Neural cell (in vitro differentiated cells): ENCODE results near the gene GNAQ. TPM values are rescaled to one million over a fixed set of nuclear protein-coding genes. Genes with fewer than 3 reads are reported as not detected.
A peak's percentile ranks its signal among the peaks of the same experiment; 100 is the strongest.

Source experiments
- H2AFZ ChIP-seq: fragments of 200-600, 300-800 bp; sonication (generic), shearing (Covaris generic); 2 replicates; pipeline ENCODE4 v1.6.0; 2014; ENCODE audit warnings: low read depth, mild to moderate bottlenecking, antibody characterized with exemption, low read length, moderate library complexity
- H3F3A ChIP-seq: fragments of 200-600 bp; shearing (Covaris generic); 2 replicates; pipeline ENCODE4 v1.6.1; 2016; ENCODE audit warnings: mild to moderate bottlenecking, moderate library complexity, mixed read lengths, antibody characterized with exemption, low read length; ENCODE audit not compliant: insufficient read depth, poor library complexity, severe bottlenecking
- H3K27ac ChIP-seq: fragments of 200-600, 300-800 bp; sonication (generic), shearing (Covaris generic); 2 replicates; pipeline ENCODE4 v1.5.1; 2014; ENCODE audit warnings: mild to moderate bottlenecking, low read length, moderate library complexity
- H3K27me3 ChIP-seq: fragments of 300-800, 200-600 bp; sonication (generic), shearing (Covaris generic); 2 replicates; pipeline ENCODE4 v1.6.0; 2014; ENCODE audit warnings: mild to moderate bottlenecking, low read depth, low read length, moderate library complexity; ENCODE audit not compliant: insufficient read depth
- H3K36me3 ChIP-seq: fragments of 300-800, 200-600 bp; sonication (generic), shearing (Covaris generic); 2 replicates; pipeline ENCODE4 v1.5.1; 2014; ENCODE audit warnings: mild to moderate bottlenecking, antibody characterized with exemption, low read length, moderate library complexity; ENCODE audit not compliant: insufficient read depth
- H3K4me2 ChIP-seq: fragments of 300-800, 200-600 bp; sonication (generic), shearing (Covaris generic); 2 replicates; pipeline ENCODE4 v1.6.0; 2014; ENCODE audit warnings: mild to moderate bottlenecking, low read length
- H3K4me3 ChIP-seq: fragments of 300-800, 200-600 bp; sonication (generic), shearing (Covaris generic); 2 replicates; pipeline ENCODE4 v1.5.1; 2014; ENCODE audit warnings: mild to moderate bottlenecking, low read length, moderate library complexity
- H3K79me2 ChIP-seq: fragments of 200-600 bp; shearing (Covaris generic); replicated peaks from 2 replicates; pipeline ENCODE4 v1.6.0; 2014; ENCODE audit warnings: mild to moderate bottlenecking, low read length, moderate library complexity; ENCODE audit not compliant: insufficient read depth
- H3K9ac ChIP-seq: fragments of 300-800, 200-600 bp; sonication (generic), shearing (Covaris generic); 2 replicates; pipeline ENCODE4 v1.6.1; 2016; ENCODE audit warnings: mild to moderate bottlenecking, low read length, mixed read lengths
- H3K9me2 ChIP-seq: fragments of 200-600 bp; shearing (Covaris generic); 2 replicates; pipeline ENCODE4 v1.6.1; 2016; ENCODE audit warnings: mild to moderate bottlenecking, low read length, mixed read lengths; ENCODE audit not compliant: insufficient read depth
- H3K9me3 ChIP-seq: fragments of 200-600, 300-800 bp; sonication (generic), shearing (Covaris generic); 2 replicates; pipeline ENCODE4 v1.6.1; 2016; ENCODE audit warnings: mild to moderate bottlenecking, mixed run types, low read length, moderate library complexity, mixed read lengths
- H4K20me1 ChIP-seq: fragments of 200-600 bp; shearing (Covaris generic); 2 replicates; pipeline ENCODE4 v1.6.1; 2016; ENCODE audit warnings: mild to moderate bottlenecking, mixed run types; ENCODE audit not compliant: insufficient read depth
- EP300 ChIP-seq: fragments of 450-650 bp; conservative IDR thresholded peaks from 2 replicates; pipeline ENCODE4 v1.6.1; 2014; ENCODE audit warnings: antibody characterized with exemption, mild to moderate bottlenecking, moderate library complexity; ENCODE audit not compliant: poor library complexity, severe bottlenecking
- MXI1 ChIP-seq: fragments of 450-650 bp; conservative IDR thresholded peaks from 2 replicates; pipeline ENCODE4 v1.6.1; 2014; ENCODE audit warnings: antibody characterized with exemption, mild to moderate bottlenecking; ENCODE audit not compliant: poor library complexity, severe bottlenecking
- POLR2AphosphoS5 ChIP-seq: IDR thresholded peaks from 2 replicates; pipeline ENCODE4 v1.6.1; 2012
- RAD21 ChIP-seq: fragments of 450-650 bp; conservative IDR thresholded peaks from 2 replicates; pipeline ENCODE4 v1.6.1; 2014; ENCODE audit warnings: antibody characterized with exemption, mild to moderate bottlenecking, moderate library complexity
- TAF1 ChIP-seq: IDR thresholded peaks from 2 replicates; pipeline ENCODE4 v1.6.1; 2012; ENCODE audit warnings: low read depth
- polyA plus RNA-seq: library from polyadenylated mRNA; depleted of rRNA; stranded (reverse); fragments of >200 nt; gene quantifications from 2 replicates; pipeline ENCODE4 v1.2.3, GENCODE V29; 2014
- TF ChIP-seq, protein P1 (sequence below): fragments of 450-650 bp; IDR thresholded peaks from 2 replicates; pipeline ENCODE4 v1.5.1; 2014; ENCODE audit warnings: antibody characterized with exemption, mild to moderate bottlenecking, moderate library complexity; ENCODE audit not compliant: poor library complexity, severe bottlenecking
- TF ChIP-seq, protein P2 (sequence below): IDR thresholded peaks from 2 replicates; pipeline ENCODE4 v1.6.1; 2012; ENCODE audit warnings: borderline replicate concordance

GNAQ gene
- polyA plus RNA-seq, 1 donor from 2014 or later = 86.7 TPM

DNA sequence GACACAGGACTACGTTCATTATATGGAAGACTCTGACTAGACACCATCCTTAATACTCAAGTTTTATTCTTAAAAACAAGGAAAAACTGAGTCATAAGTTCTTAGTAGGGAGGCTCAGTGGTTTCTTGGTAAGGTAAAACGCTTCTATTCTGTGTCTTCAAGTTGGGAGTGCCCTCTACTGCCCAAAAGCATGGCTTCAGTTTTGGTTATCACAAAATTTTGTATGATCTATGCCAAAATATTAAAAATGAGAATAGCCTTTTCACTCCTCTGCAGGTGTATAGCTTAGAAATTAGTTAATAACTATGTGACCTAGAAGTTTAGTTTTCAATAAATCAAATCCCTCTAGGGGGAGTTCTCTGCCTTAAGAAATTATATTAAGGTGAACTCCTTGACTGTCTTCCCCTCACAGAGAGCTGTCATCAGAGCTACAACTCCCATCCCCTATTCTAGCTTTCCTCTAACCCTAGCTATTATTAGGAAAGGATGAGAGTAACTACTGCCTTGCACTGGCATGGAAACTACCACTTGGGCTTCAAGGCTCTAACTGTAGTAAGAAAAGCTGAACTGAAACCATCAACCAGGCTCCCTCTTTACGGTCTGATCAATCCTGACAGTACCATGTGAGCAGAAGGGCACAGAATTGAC lies 189.7 kb downstream of the GNAQ start:
- Histone ChIP-seq H3K4me2 (peak overlapping the region; percentile 5), H3K79me2 (peaks cover 15% of the 10 kb centered on the region), H3K36me3 (no peaks in the 10 kb centered on the region), H3K9ac (no peak overlapping the region), H3K27ac (peak overlapping the region; percentile 20), H3K9me2 (no peaks in the 10 kb centered on the region), H4K20me1 (no peaks in the 10 kb centered on the region), H3K9me3 (no peaks in the 10 kb centered on the region), H3F3A (no peaks in the 10 kb centered on the region), H3K27me3 (no peaks in the 10 kb centered on the region), H2AFZ (no peak overlapping the region), H3K4me3 (peak overlapping the region; percentile 13)
- TF ChIP-seq, protein P1, sequence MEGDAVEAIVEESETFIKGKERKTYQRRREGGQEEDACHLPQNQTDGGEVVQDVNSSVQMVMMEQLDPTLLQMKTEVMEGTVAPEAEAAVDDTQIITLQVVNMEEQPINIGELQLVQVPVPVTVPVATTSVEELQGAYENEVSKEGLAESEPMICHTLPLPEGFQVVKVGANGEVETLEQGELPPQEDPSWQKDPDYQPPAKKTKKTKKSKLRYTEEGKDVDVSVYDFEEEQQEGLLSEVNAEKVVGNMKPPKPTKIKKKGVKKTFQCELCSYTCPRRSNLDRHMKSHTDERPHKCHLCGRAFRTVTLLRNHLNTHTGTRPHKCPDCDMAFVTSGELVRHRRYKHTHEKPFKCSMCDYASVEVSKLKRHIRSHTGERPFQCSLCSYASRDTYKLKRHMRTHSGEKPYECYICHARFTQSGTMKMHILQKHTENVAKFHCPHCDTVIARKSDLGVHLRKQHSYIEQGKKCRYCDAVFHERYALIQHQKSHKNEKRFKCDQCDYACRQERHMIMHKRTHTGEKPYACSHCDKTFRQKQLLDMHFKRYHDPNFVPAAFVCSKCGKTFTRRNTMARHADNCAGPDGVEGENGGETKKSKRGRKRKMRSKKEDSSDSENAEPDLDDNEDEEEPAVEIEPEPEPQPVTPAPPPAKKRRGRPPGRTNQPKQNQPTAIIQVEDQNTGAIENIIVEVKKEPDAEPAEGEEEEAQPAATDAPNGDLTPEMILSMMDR = peak; percentile 46
- TF ChIP-seq POLR2AphosphoS5 = no peak
- TF ChIP-seq RAD21 = peak; percentile 33

DNA sequence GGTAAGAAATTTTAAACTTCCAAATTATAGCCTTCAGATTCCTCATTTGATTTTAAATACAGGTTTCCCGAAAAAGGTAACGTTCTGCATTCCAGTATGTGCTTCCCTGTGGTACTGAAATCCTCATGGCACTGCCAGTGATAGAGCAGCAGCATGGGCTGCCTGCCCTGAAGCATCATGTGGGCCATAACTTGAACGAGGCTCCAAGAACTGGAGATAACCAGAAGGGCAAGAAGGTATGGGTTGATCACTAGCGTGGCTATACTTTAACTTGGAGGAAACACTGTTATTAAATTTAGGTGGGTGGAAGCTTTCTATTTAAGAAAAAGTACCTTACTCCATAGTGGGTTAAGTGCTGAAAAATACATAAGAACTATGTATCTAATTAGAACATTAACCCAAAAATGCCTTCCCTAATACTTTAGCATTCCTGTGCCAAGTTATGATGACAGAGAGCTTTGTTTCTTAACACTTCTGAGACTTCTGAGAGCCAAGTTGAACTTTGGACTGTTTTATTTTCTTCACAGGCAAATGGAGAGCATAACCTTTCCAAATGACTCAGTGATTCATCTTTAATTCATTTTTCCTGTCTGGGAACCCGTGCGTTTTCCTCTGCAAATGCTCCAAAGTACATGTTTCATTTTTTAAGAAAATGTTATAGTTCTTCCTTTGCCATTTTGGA lies 192.0 kb downstream of the GNAQ start:
- Histone ChIP-seq H3F3A (no peaks in the 10 kb centered on the region), H2AFZ (no peak overlapping the region), H3K4me2 (no peak overlapping the region), H4K20me1 (no peaks in the 10 kb centered on the region), H3K4me3 (no peak overlapping the region), H3K36me3 (no peaks in the 10 kb centered on the region), H3K27me3 (no peaks in the 10 kb centered on the region), H3K79me2 (peaks cover 13% of the 10 kb centered on the region), H3K9me2 (no peaks in the 10 kb centered on the region), H3K9me3 (no peaks in the 10 kb centered on the region), H3K27ac (no peak overlapping the region), H3K9ac (no peak overlapping the region)
- TF ChIP-seq TAF1 (no peak), EP300 (no peak), RAD21 (no peak), MXI1 (no peak)
- TF ChIP-seq, protein P2, sequence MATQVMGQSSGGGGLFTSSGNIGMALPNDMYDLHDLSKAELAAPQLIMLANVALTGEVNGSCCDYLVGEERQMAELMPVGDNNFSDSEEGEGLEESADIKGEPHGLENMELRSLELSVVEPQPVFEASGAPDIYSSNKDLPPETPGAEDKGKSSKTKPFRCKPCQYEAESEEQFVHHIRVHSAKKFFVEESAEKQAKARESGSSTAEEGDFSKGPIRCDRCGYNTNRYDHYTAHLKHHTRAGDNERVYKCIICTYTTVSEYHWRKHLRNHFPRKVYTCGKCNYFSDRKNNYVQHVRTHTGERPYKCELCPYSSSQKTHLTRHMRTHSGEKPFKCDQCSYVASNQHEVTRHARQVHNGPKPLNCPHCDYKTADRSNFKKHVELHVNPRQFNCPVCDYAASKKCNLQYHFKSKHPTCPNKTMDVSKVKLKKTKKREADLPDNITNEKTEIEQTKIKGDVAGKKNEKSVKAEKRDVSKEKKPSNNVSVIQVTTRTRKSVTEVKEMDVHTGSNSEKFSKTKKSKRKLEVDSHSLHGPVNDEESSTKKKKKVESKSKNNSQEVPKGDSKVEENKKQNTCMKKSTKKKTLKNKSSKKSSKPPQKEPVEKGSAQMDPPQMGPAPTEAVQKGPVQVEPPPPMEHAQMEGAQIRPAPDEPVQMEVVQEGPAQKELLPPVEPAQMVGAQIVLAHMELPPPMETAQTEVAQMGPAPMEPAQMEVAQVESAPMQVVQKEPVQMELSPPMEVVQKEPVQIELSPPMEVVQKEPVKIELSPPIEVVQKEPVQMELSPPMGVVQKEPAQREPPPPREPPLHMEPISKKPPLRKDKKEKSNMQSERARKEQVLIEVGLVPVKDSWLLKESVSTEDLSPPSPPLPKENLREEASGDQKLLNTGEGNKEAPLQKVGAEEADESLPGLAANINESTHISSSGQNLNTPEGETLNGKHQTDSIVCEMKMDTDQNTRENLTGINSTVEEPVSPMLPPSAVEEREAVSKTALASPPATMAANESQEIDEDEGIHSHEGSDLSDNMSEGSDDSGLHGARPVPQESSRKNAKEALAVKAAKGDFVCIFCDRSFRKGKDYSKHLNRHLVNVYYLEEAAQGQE = no peak
- TF ChIP-seq, protein P1 = no peak
